Measurements from ENCODE around the gene SOX6.

Gene SOX6

GRCh38 chr11:16385099-16385498 is 28.8 kb upstream of the SOX6 start:
- TF ChIP-seq CTCF (IDR thresholded peaks at IDR 0.05; ENCODE audit: insufficient read depth, low read length, poor library complexity, severe bottlenecking): no peak
- no peaks in the 10 kb centered on the region for H3K36me3 ChIP-seq (ENCODE audit: control insufficient read depth, insufficient read depth, low read length)

GRCh38 chr11:16382638-16383380 is 26.5 kb upstream of the SOX6 start:
- Histone ChIP-seq H3K36me3 (ENCODE audit: control insufficient read depth, insufficient read depth, low read length) (no peaks in the 10 kb centered on the region), H3K4me3 (replicated peaks; ENCODE audit: low read depth, low read length) (no peak overlapping the region), H3K27me3 (replicated peaks; ENCODE audit: control insufficient read depth, insufficient read depth, low read length) (no peaks in the 10 kb centered on the region)
- TF ChIP-seq CTCF (IDR thresholded peaks at IDR 0.05; ENCODE audit: insufficient read depth, low read length, poor library complexity, severe bottlenecking): no peak
- no peak for DNase-seq (ENCODE audit: extremely low read depth, insufficient read length)

More at GRCh38 chr11:16385099-16385498, 28.8 kb upstream of the SOX6 start:
- H3K4me3 ChIP-seq (replicated peaks; ENCODE audit: low read depth, low read length): no peak overlapping the region
- H3K27me3 ChIP-seq (replicated peaks; ENCODE audit: control insufficient read depth, insufficient read depth, low read length): no peaks in the 10 kb centered on the region
- no peak for DNase-seq (ENCODE audit: extremely low read depth, insufficient read length)

- no peak for DNase-seq (ENCODE audit: extremely low read depth, insufficient read length)
- H3K27me3 ChIP-seq (replicated peaks; ENCODE audit: control insufficient read depth, insufficient read depth, low read length): no peaks in the 10 kb centered on the region
- no peak for TF ChIP-seq CTCF (IDR thresholded peaks at IDR 0.05; ENCODE audit: insufficient read depth, low read length, poor library complexity, severe bottlenecking)
- no peak overlapping the region for H3K4me3 ChIP-seq (replicated peaks; ENCODE audit: low read depth, low read length)
- no peaks in the 10 kb centered on the region for H3K36me3 ChIP-seq (ENCODE audit: control insufficient read depth, insufficient read depth, low read length)
These were observed 25.8 kb upstream of the SOX6 start for GRCh38 chr11:16382186-16382585.

GRCh38 chr11:16380941-16381568 is 24.7 kb upstream of the SOX6 start:
- DNase-seq (ENCODE audit: extremely low read depth, insufficient read length): no peak

GRCh38 chr11:16378906-16379305 is 22.6 kb upstream of the SOX6 start:
- no peak for TF ChIP-seq CTCF (IDR thresholded peaks at IDR 0.05; ENCODE audit: insufficient read depth, low read length, poor library complexity, severe bottlenecking)
- no peak for DNase-seq (ENCODE audit: extremely low read depth, insufficient read length)
- H3K36me3 ChIP-seq (ENCODE audit: control insufficient read depth, insufficient read depth, low read length): no peaks in the 10 kb centered on the region

More at GRCh38 chr11:16380941-16381568, 24.7 kb upstream of the SOX6 start:
- no peak for TF ChIP-seq CTCF (IDR thresholded peaks at IDR 0.05; ENCODE audit: insufficient read depth, low read length, poor library complexity, severe bottlenecking)
- Histone ChIP-seq H3K4me3 (replicated peaks; ENCODE audit: low read depth, low read length) (no peak overlapping the region), H3K27me3 (replicated peaks; ENCODE audit: control insufficient read depth, insufficient read depth, low read length) (no peaks in the 10 kb centered on the region), H3K36me3 (ENCODE audit: control insufficient read depth, insufficient read depth, low read length) (no peaks in the 10 kb centered on the region)

More at GRCh38 chr11:16378906-16379305, 22.6 kb upstream of the SOX6 start:
- Histone ChIP-seq H3K4me3 (replicated peaks; ENCODE audit: low read depth, low read length) (no peak overlapping the region), H3K27me3 (replicated peaks; ENCODE audit: control insufficient read depth, insufficient read depth, low read length) (no peaks in the 10 kb centered on the region)

All from GM06990 (cell line).